Transverse colon (tissue), 4 donors: Measurements from ENCODE around the gene KRTAP4-1. TPM values are rescaled to one million over a fixed set of nuclear protein-coding genes. Genes with fewer than 3 reads are reported as not detected.
"Not testable (repeated sequence)": the region's sequence is repeated elsewhere in the genome, so short reads cannot be mapped to it uniquely, and the experiment has no call there.

Source experiments
- DNase-seq: peaks from one replicate; pipeline ENCODE4 v3.0.0-alpha.2; 2019
- H3K27ac ChIP-seq, 4 donors: fragments of 200-600 bp; sonication (generic); 2 replicates each; pipeline ENCODE4 v1.5.1; 2016 to 2018; ENCODE audit warnings: inconsistent platforms in 4 of 4
- H3K27me3 ChIP-seq: fragments of 200-600 bp; sonication (generic); 2 replicates; pipeline ENCODE4 v1.5.1; 2017; ENCODE audit warnings: inconsistent platforms
- H3K36me3 ChIP-seq, 4 donors: fragments of 200-600 bp; sonication (generic); 2 replicates each; pipeline ENCODE4 v1.5.1; 2017 to 2019; ENCODE audit warnings: inconsistent platforms in 4 of 4
- H3K4me1 ChIP-seq, 4 donors: fragments of 200-600 bp; sonication (generic); 2 replicates each; pipeline ENCODE4 v1.5.1; 2017 to 2020; ENCODE audit warnings: inconsistent platforms in 4 of 4
- H3K4me3 ChIP-seq, 4 donors: fragments of 200-600 bp; sonication (generic); 1 replicate in 1 of 4; 2 replicates in 3 of 4; pipeline versions ENCODE4 v1.5.1 to v1.6.1; 2017 to 2019; ENCODE audit warnings: inconsistent platforms in 4 of 4
- H3K9me3 ChIP-seq, 2 donors: fragments of 200-600 bp; sonication (generic); 2 replicates each; pipeline ENCODE4 v1.5.1; 2017 to 2019; ENCODE audit warnings: inconsistent platforms in 2 of 2
- EP300 ChIP-seq: sonication (generic); formaldehyde crosslinking; IDR thresholded peaks from one replicate; pipeline ENCODE4 v1.6.1; 2017; ENCODE audit warnings: antibody characterized with exemption, low read depth
- POLR2A ChIP-seq: fragments of 450-650 bp; IDR thresholded peaks from one replicate; pipeline ENCODE4 v1.6.1; 2016; ENCODE audit warnings: antibody characterized with exemption, mild to moderate bottlenecking, moderate library complexity
- POLR2AphosphoS5 ChIP-seq, 3 donors: sonication (generic); formaldehyde crosslinking; IDR thresholded peaks; one replicate each; pipeline ENCODE4 v1.6.1; 2016; ENCODE audit warnings: antibody characterized with exemption in 3 of 3
- WGBS, 2 donors: methylation state at CpG; one replicate each; pipeline ENCODE4 v1.1.5; 2018; ENCODE audit warnings: low coverage in 1 of 2; 5-methylcytosine and 5-hydroxymethylcytosine counted together
- in situ Hi-C, 4 donors: fragments of 200-750 bp; cut with MboI; loops; one replicate each; pipeline versions ENCODE4 v1.15.0 to v1.15.1; 2017; ENCODE audit warnings: low sequenced_read_pairs in 3 of 4, low pct_ligation_motif_present in 1 of 4, low pct_unique_long_range_greater_than_20kb in 1 of 4
- intact Hi-C: fragments of 100-400 bp; cut with DNase I; formaldehyde crosslinking; loops from one replicate; pipeline ENCODE4 v1.15.1; 2023; ENCODE audit warnings: low total_unique reads
- total RNA-seq, 4 donors: library from RNA; depleted of rRNA; stranded (reverse); fragments of >200 nt; gene quantifications; one replicate each; pipeline ENCODE4 v1.1.0, GENCODE V29; 2016
- TF ChIP-seq, protein P1 (sequence below), 5 experiments: fragments of 200-600 bp in 3 of 5; fragments of 450-650 bp in 2 of 5; sonication (generic) in 3 of 5; IDR thresholded peaks; 1 replicate in 2 of 5; 2 replicates in 3 of 5; pipeline ENCODE4 v1.5.1; 2016 to 2017; ENCODE audit warnings: antibody characterized with exemption in 5 of 5, inconsistent platforms in 3 of 5, mild to moderate bottlenecking in 2 of 5, moderate library complexity in 1 of 5

The KRTAP4-1 gene
- total RNA-seq, 4 donors from 2014 or later: 0.82 TPM; not detected in 3

DNA sequence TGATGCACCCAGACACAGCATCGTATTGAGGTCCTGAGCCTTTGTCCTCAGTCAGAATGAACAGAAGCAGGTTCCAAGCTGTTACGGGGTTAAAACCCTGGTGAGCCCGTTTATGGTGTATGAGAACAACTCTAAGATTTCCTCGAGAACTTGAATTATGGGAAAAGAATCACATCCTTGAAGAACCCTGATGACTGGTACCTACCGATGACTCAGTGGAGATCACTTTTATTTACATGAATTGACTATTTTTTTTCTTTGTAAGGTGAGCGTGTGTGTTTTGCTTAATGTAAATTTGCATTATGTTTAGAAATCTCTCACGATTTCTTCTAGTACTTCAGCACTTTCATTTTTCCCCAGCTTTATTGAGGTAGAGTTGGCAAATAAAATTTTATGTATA lies 20.9 kb downstream of the KRTAP4-1 start:
- intact Hi-C loops: no loop called here
- no peaks in the 10 kb centered on the region for H3K9me3 ChIP-seq
- 63 to 65% methylated on average over 4 to 7 of the region's 7 CpGs for whole genome bisulfite sequencing, 2 donors
- TF ChIP-seq EP300: no peak
- TF ChIP-seq, protein P1, sequence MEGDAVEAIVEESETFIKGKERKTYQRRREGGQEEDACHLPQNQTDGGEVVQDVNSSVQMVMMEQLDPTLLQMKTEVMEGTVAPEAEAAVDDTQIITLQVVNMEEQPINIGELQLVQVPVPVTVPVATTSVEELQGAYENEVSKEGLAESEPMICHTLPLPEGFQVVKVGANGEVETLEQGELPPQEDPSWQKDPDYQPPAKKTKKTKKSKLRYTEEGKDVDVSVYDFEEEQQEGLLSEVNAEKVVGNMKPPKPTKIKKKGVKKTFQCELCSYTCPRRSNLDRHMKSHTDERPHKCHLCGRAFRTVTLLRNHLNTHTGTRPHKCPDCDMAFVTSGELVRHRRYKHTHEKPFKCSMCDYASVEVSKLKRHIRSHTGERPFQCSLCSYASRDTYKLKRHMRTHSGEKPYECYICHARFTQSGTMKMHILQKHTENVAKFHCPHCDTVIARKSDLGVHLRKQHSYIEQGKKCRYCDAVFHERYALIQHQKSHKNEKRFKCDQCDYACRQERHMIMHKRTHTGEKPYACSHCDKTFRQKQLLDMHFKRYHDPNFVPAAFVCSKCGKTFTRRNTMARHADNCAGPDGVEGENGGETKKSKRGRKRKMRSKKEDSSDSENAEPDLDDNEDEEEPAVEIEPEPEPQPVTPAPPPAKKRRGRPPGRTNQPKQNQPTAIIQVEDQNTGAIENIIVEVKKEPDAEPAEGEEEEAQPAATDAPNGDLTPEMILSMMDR (IDR thresholded peaks at IDR 0.05): no peak
- TF ChIP-seq POLR2A: no peak
- TF ChIP-seq POLR2AphosphoS5 (IDR thresholded peaks at IDR 0.05): no peak
- DNase-seq: no peak
- no peak overlapping the region for H3K4me3 ChIP-seq
- in situ Hi-C loops: no loop called here
- H3K4me1 ChIP-seq: no peaks in the 10 kb centered on the region
- no peaks in the 10 kb centered on the region for H3K36me3 ChIP-seq
- H3K27ac ChIP-seq: no peak overlapping the region
- H3K27me3 ChIP-seq: no peaks in the 10 kb centered on the region

DNA sequence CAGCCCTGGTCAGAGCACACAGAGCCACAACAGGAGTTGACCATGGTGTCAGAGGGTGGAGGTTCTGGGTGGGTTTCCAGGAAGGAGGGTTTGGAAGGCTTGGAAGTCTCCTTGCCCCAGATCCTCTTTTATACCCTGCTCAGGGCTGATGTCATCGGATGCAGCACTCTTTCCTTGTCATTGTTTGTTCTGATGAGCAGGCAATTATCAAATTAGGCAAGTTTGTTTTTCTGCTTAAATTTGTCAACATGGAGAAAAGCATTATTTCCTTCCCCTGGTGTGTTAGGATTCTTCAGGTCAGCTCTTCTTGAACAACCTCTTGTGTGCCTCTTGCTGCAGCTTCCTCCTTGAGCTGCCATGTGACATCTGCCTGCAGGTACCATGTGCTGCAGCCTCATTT lies 24.1 kb downstream of the KRTAP4-1 start, which contains the start of gene KRTAP4-4:
KRTAP4-4 (minus strand) TSS at position 101 of the 400 bp plus-strand sequence; CDS start at position 44, 57 bp downstream.
- Histone ChIP-seq H3K4me1 (no peaks in the 10 kb centered on the region), H3K27ac (no peak within 1 kb of the TSS), H3K36me3 (no peaks in the 10 kb centered on the region), H3K27me3 (peaks cover 14% of the 10 kb centered on the region), H3K9me3 (no peaks in the 10 kb centered on the region), H3K4me3 (no peak within 1 kb of the TSS)
- 100% methylated on average over 1 of the region's 1 CpG; no CpG with 5 or more reads in 1 of the 2 donors for WGBS, 2 donors
- TF ChIP-seq, protein P1 (IDR thresholded peaks at IDR 0.05): no peak
- TF ChIP-seq EP300 (no peak), POLR2A (no peak), POLR2AphosphoS5 (IDR thresholded peaks at IDR 0.05) (no peak)
- intact Hi-C loops (no loop called here), in situ Hi-C loops (no loop called here)
- DNase-seq: no peak

DNA sequence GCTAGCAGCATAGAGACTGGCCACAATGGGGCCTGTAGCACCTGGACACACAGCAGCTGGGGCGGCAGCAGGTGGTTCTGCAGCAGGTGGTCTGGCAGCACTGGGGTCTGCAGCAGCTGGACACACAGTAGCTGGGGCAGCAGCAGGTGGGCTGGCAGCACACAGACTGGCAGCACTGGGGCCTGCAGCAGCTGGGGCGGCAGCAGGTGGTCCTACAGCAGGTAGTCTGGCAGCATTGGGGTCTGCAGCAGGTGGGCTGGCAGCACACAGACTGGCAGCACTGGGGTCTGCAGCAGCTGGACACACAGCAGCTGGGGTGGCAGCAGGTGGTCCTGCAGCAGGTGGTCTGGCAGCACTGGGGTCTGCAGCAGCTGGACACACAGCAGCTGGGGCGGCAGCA lies 24.5 kb downstream of the KRTAP4-1 start:
- H3K9me3 ChIP-seq, intact Hi-C loops, H3K36me3 ChIP-seq, DNase-seq, H3K27ac ChIP-seq, H3K4me3 ChIP-seq, in situ Hi-C loops, H3K4me1 ChIP-seq: not testable (repeated sequence)
- 97% methylated on average over 3 of the region's 3 CpGs; no CpG with 5 or more reads in 1 of the 2 donors for WGBS, 2 donors
- peaks cover 18% of the 10 kb centered on the region for H3K27me3 ChIP-seq

DNA sequence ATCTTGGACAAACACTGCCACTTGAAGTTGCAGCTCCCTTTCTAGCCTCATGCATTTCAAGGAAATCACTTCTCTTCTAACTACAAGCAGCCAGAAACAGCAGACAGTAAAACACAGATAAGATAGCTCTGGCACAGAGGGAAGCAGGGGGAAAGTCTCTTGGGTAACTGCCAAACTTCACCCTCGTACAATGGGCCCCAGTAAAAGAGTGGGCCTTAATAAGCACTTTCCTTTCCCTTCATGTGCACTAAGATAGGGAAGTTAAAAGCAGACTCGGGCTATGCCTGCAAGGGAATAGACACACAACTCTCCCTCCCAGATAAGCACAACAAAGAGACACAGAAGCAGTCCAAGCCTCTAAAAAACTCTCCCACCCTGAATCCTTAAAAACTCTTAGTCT lies 30.9 kb downstream of the KRTAP4-1 start:
- H3K27me3 ChIP-seq: peaks cover 34% of the 10 kb centered on the region
- intact Hi-C loops: no loop called here
- no peaks in the 10 kb centered on the region for H3K36me3 ChIP-seq
- H3K9me3 ChIP-seq: no peaks in the 10 kb centered on the region
- H3K27ac ChIP-seq: no peak overlapping the region
- in situ Hi-C loops: no loop called here
- H3K4me3 ChIP-seq: no peak overlapping the region
- no peak for TF ChIP-seq EP300
- TF ChIP-seq, protein P1 (IDR thresholded peaks at IDR 0.05): no peak
- no peak for TF ChIP-seq POLR2A
- TF ChIP-seq POLR2AphosphoS5 (IDR thresholded peaks at IDR 0.05): no peak
- no peak for DNase-seq
- 17% methylated on average over 2 of the region's 2 CpGs; no CpG with 5 or more reads in 1 of the 2 donors for WGBS, 2 donors
- H3K4me1 ChIP-seq: no peaks in the 10 kb centered on the region

DNA sequence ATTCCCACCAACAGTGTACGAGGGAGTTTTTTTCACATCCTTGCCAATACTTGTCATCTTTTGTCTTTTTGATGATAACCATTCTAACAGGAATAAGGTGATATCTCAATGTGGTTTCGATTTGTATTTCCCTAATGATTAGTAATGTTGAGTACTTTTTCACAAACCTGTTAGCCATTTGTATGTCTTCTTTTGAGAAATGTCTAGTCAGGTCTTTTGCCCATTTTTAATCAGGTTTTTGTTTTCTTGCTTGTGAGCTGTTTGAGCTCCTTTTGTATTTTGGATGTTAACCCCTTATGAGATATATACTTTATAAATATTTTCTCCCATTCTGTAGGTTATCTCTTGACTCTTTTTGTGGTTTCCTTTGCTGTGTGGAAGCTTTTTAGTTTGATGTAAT lies 33.2 kb downstream of the KRTAP4-1 start:
- TF ChIP-seq POLR2A: no peak
- TF ChIP-seq, protein P1 (IDR thresholded peaks at IDR 0.05): no peak
- no peak for TF ChIP-seq POLR2AphosphoS5 (IDR thresholded peaks at IDR 0.05)
- no peak for TF ChIP-seq EP300
- H3K4me3 ChIP-seq: no peak overlapping the region
- H3K36me3 ChIP-seq: no peaks in the 10 kb centered on the region
- intact Hi-C loops (no loop called here), in situ Hi-C loops (no loop called here)
- no peak for DNase-seq
- no peak overlapping the region for H3K27ac ChIP-seq
- H3K4me1 ChIP-seq: no peaks in the 10 kb centered on the region
- WGBS, 2 donors: 73 to 77% methylated on average over 2 of the region's 2 CpGs
- peaks cover 25% of the 10 kb centered on the region for H3K27me3 ChIP-seq
- no peaks in the 10 kb centered on the region for H3K9me3 ChIP-seq
